ENCODE measurements around the gene DHX40.

Gene DHX40, protein sequence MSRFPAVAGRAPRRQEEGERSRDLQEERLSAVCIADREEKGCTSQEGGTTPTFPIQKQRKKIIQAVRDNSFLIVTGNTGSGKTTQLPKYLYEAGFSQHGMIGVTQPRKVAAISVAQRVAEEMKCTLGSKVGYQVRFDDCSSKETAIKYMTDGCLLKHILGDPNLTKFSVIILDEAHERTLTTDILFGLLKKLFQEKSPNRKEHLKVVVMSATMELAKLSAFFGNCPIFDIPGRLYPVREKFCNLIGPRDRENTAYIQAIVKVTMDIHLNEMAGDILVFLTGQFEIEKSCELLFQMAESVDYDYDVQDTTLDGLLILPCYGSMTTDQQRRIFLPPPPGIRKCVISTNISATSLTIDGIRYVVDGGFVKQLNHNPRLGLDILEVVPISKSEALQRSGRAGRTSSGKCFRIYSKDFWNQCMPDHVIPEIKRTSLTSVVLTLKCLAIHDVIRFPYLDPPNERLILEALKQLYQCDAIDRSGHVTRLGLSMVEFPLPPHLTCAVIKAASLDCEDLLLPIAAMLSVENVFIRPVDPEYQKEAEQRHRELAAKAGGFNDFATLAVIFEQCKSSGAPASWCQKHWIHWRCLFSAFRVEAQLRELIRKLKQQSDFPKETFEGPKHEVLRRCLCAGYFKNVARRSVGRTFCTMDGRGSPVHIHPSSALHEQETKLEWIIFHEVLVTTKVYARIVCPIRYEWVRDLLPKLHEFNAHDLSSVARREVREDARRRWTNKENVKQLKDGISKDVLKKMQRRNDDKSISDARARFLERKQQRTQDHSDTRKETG

DNA sequence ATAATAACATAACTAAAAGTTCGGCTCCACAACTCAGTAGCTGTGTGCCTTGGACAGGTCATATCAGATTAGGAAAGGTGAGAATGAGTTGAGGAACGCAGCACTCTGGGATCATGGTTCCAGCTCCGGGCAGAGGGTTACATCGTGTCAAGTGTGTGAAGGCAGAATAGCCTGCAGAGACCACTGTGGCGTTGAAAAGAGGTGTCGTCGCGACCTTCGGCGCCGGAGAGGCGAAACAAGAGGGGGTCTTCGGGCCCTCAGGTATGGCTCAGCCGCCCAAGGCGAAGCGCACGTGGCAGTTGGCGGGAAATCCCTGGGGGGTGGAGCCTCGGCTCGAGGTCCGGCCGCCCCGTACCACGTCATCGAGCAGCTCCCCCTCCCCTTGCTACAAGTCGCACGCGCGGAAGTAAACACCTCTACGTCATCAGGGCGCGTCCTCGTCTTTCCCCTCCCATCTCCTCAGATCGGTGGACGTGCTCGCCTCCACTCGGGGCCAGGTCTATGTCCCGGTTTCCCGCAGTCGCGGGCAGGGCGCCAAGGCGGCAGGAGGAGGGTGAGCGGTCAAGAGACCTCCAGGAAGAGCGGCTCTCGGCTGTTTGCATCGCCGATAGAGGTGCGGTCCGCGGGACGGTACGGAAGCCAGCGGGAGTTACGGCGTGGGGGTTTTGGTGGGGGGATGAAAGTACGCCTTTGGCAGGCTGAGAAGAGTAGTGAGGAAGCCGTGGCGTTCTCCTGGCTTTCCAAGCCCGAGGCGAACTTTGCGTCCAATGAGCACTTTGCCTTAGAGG, at the start of gene DHX40:
TSS of gene DHX40 (plus strand) at position 440 of the 788 bp plus-strand sequence. CDS start at position 502, 62 bp downstream.
- Histone ChIP-seq H3K9me3 (replicated peaks; ENCODE audit: insufficient read depth, low read length) (no peaks in the 10 kb centered on the region), H3K4me2 (ENCODE audit: low read depth, low read length) (peak within 1 kb of the TSS; percentile 39), H3K27me3 (replicated peaks; ENCODE audit: insufficient read depth, low read length) (no peaks in the 10 kb centered on the region), H3K27ac (ENCODE audit: low read length) (peak within 1 kb of the TSS; percentile 57; the same call in 1 of the 2 replicates), H3K9ac (ENCODE audit: low read length) (peak within 1 kb of the TSS; percentile 78), H4K20me1 (ENCODE audit: insufficient read depth, low read length) (no peaks in the 10 kb centered on the region), H3K36me3 (replicated peaks; ENCODE audit: insufficient read depth, low read length) (no peaks in the 10 kb centered on the region), H3K4me3 (ENCODE audit: low read length) (peak within 1 kb of the TSS; percentile 97), H3K9me2 (replicated peaks; ENCODE audit: insufficient read depth, low read length) (no peaks in the 10 kb centered on the region), H3K79me2 (ENCODE audit: low read length) (no peaks in the 10 kb centered on the region), H3K4me1 (ENCODE audit: low read length) (no peaks in the 10 kb centered on the region), H2AFZ (ENCODE audit: low read length) (peak within 1 kb of the TSS; percentile 98), H3F3A (ENCODE audit: insufficient read depth, low read length) (no peaks in the 10 kb centered on the region)
- TF ChIP-seq EZH2phosphoT487 (IDR thresholded peaks at IDR 0.05; ENCODE audit: low read length), result no peak
- TF ChIP-seq CTCF (IDR thresholded peaks at IDR 0.05; ENCODE audit: low read length), result no peak
- TF ChIP-seq EZH2 (optimal IDR thresholded peaks at IDR 0.05; ENCODE audit: low read depth, low read length), result no peak
- DNase-seq, result peak; percentile 77

- H3K9me2 ChIP-seq (replicated peaks; ENCODE audit: insufficient read depth, low read length), result no peaks in the 10 kb centered on the region
- no peaks in the 10 kb centered on the region for H3K27me3 ChIP-seq (replicated peaks; ENCODE audit: insufficient read depth, low read length)
- no peaks in the 10 kb centered on the region for H3K9me3 ChIP-seq (replicated peaks; ENCODE audit: insufficient read depth, low read length)
- no peaks in the 10 kb centered on the region for H3F3A ChIP-seq (ENCODE audit: insufficient read depth, low read length)
- no peak for TF ChIP-seq EZH2 (optimal IDR thresholded peaks at IDR 0.05; ENCODE audit: low read depth, low read length)
- TF ChIP-seq CTCF (IDR thresholded peaks at IDR 0.05; ENCODE audit: low read length), result no peak
- no peak for TF ChIP-seq EZH2phosphoT487 (IDR thresholded peaks at IDR 0.05; ENCODE audit: low read length)
- no peaks in the 10 kb centered on the region for H3K4me1 ChIP-seq (ENCODE audit: low read length)
- no peak overlapping the region for H3K27ac ChIP-seq (ENCODE audit: low read length)
- no peak overlapping the region for H3K4me3 ChIP-seq (ENCODE audit: low read length)
- no peak for DNase-seq
- H3K9ac ChIP-seq (ENCODE audit: low read length), result no peak overlapping the region
- no peaks in the 10 kb centered on the region for H4K20me1 ChIP-seq (ENCODE audit: insufficient read depth, low read length)
- H3K36me3 ChIP-seq (replicated peaks; ENCODE audit: insufficient read depth, low read length), result no peaks in the 10 kb centered on the region
- H3K79me2 ChIP-seq (ENCODE audit: low read length), result no peaks in the 10 kb centered on the region
- H3K4me2 ChIP-seq (ENCODE audit: low read depth, low read length), result no peak overlapping the region
- no peak overlapping the region for H2AFZ ChIP-seq (ENCODE audit: low read length)
These were observed 49.0 kb upstream of the DHX40 start for GRCh38 chr17:59516451-59516850.

GRCh38 chr17:59519132-59519531, 46.3 kb upstream of the DHX40 start:
- no peak overlapping the region for H3K4me3 ChIP-seq (ENCODE audit: low read length)
- no peaks in the 10 kb centered on the region for H3K4me1 ChIP-seq (ENCODE audit: low read length)
- no peak overlapping the region for H3K9ac ChIP-seq (ENCODE audit: low read length)
- no peaks in the 10 kb centered on the region for H3K36me3 ChIP-seq (replicated peaks; ENCODE audit: insufficient read depth, low read length)
- H3F3A ChIP-seq (ENCODE audit: insufficient read depth, low read length), result no peaks in the 10 kb centered on the region
- no peaks in the 10 kb centered on the region for H3K79me2 ChIP-seq (ENCODE audit: low read length)
- no peak for TF ChIP-seq EZH2 (optimal IDR thresholded peaks at IDR 0.05; ENCODE audit: low read depth, low read length)
- no peak for TF ChIP-seq CTCF (IDR thresholded peaks at IDR 0.05; ENCODE audit: low read length)
- TF ChIP-seq EZH2phosphoT487 (IDR thresholded peaks at IDR 0.05; ENCODE audit: low read length), result no peak
- no peaks in the 10 kb centered on the region for H3K9me3 ChIP-seq (replicated peaks; ENCODE audit: insufficient read depth, low read length)
- no peak overlapping the region for H3K27ac ChIP-seq (ENCODE audit: low read length)
- no peak overlapping the region for H2AFZ ChIP-seq (ENCODE audit: low read length)
- H4K20me1 ChIP-seq (ENCODE audit: insufficient read depth, low read length), result no peaks in the 10 kb centered on the region
- H3K9me2 ChIP-seq (replicated peaks; ENCODE audit: insufficient read depth, low read length), result no peaks in the 10 kb centered on the region
- H3K4me2 ChIP-seq (ENCODE audit: low read depth, low read length), result no peak overlapping the region
- H3K27me3 ChIP-seq (replicated peaks; ENCODE audit: insufficient read depth, low read length), result no peaks in the 10 kb centered on the region
- no peak for DNase-seq
